HG03097 (cell line): ENCODE data around the gene HOXD10.

ENCODE experiments used
- ATAC-seq: cut with Tn5 transposase; IDR thresholded peaks from one replicate; pipeline ENCODE4 v1.9.1; 2021; ENCODE audit not compliant: unreplicated experiment, low FRiP score

The HOXD10 gene

GRCh38 chr2:176132205-176133171, 15.9 kb downstream of the HOXD10 start:
- no peak for ATAC-seq

GRCh38 chr2:176133389-176133788, 16.8 kb downstream of the HOXD10 start:
- no peak for ATAC-seq

GRCh38 chr2:176134035-176134434, 17.5 kb downstream of the HOXD10 start:
- ATAC-seq: no peak

- ATAC-seq: no peak
Measured at GRCh38 chr2:176135035-176135440, 18.5 kb downstream of the HOXD10 start.

- no peak for ATAC-seq
Measured at GRCh38 chr2:176136374-176137251, 20.0 kb downstream of the HOXD10 start.

GRCh38 chr2:176137252-176137580, 20.6 kb downstream of the HOXD10 start:
- ATAC-seq: no peak

- ATAC-seq: no peak
Measured at GRCh38 chr2:176137906-176138305, 21.3 kb downstream of the HOXD10 start.

- no peak for ATAC-seq
Measured at GRCh38 chr2:176138526-176138922, 21.9 kb downstream of the HOXD10 start.

- ATAC-seq: no peak
Measured at GRCh38 chr2:176138923-176139660, 22.5 kb downstream of the HOXD10 start.

- ATAC-seq: no peak
Measured at GRCh38 chr2:176139661-176140512, 23.3 kb downstream of the HOXD10 start.

GRCh38 chr2:176140513-176141317, 24.1 kb downstream of the HOXD10 start:
- ATAC-seq: peak; percentile 85

- ATAC-seq: no peak
Measured at GRCh38 chr2:176142281-176142680, 25.7 kb downstream of the HOXD10 start.

GRCh38 chr2:176145085-176145969, 28.7 kb downstream of the HOXD10 start:
- ATAC-seq: no peak

GRCh38 chr2:176146101-176146500, 29.5 kb downstream of the HOXD10 start:
- ATAC-seq: no peak

GRCh38 chr2:176146645-176147044, 30.1 kb downstream of the HOXD10 start:
- ATAC-seq: no peak

GRCh38 chr2:176147210-176147799, 30.7 kb downstream of the HOXD10 start:
- no peak for ATAC-seq

GRCh38 chr2:176147800-176148496, 31.4 kb downstream of the HOXD10 start:
- no peak for ATAC-seq
